ENCODE results near the gene MRPS2.

MRPS2 gene

DNA sequence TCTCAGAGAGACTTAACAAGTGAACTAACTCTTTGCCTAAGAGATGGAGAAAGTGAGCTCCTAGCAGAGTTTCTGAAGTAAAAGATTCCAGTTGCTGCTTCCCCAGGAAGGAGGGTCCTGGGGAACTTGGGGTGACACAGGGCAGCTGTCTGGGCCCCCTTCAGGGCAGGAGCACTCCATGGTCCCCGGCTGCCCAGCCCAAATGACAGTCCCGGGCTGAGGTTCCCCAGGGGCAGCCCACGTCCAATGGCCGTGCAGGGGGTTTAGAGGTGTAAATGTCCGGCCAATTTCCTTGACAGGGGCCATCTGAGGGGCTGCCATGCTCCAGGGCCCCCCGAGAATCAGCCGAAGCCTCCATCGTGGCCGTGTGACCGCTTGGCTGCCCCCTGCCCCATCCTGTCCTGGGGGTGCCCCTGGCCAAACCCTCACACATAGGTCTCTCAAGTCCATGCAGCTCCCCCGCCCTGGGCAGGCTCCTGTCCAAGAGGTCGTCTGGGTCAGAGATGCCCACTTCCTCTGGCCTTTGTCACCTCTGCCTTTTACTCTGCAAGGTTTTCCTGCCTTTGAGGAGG is 26.4 kb upstream of the MRPS2 start:
- no peak overlapping the region for H3K4me3 ChIP-seq (ENCODE audit: control insufficient read depth in 1 of 7, extremely low read depth in 1 of 7, insufficient read depth in 4 of 7, low read depth in 2 of 7, low read length in 6 of 7)
- ChIA-PET CTCF (interaction anchor here (1.2 kb wide), 1 partner anchor 14 kb away, joined by 4 read pairs; no protein-coding TSS in a partner anchor), POLR2A (no interaction called here)
- peaks cover 0 to 6% (median 3%) of the 10 kb centered on the region in 4 experiments for H3K4me1 ChIP-seq (ENCODE audit: control extremely low read depth in 1 of 4, control insufficient read depth in 4 of 4, insufficient read depth in 4 of 4, low read length in 3 of 4)
- WGBS (ENCODE audit: insufficient coverage), result 81% methylated on average over 11 of the region's 12 CpGs
- H3K9me3 ChIP-seq (ENCODE audit: control extremely low read depth in 1 of 5, control insufficient read depth in 4 of 5, insufficient read depth in 2 of 5, low read depth in 1 of 5, low read length in 4 of 5), result no peaks in the 10 kb centered on the region
- DNase-seq, result no peak
- peaks cover 0 to 2% (median 0%) of the 10 kb centered on the region in 5 experiments for H3K27me3 ChIP-seq (replicated peaks in 2 of 5; ENCODE audit: control insufficient read depth in 4 of 5, insufficient read depth in 5 of 5, low read length in 4 of 5)
- no peak overlapping the region for H3K27ac ChIP-seq (ENCODE audit: insufficient read depth in 1 of 2, low read depth in 1 of 2, low read length in 2 of 2, poor library complexity in 1 of 2, severe bottlenecking in 2 of 2)
- no peaks in the 10 kb centered on the region for H3K36me3 ChIP-seq (ENCODE audit: control insufficient read depth in 4 of 4, insufficient read depth in 4 of 4, low read length in 3 of 4)

- no peak overlapping the region for H3K4me3 ChIP-seq (ENCODE audit: control insufficient read depth in 1 of 7, extremely low read depth in 1 of 7, insufficient read depth in 4 of 7, low read depth in 2 of 7, low read length in 6 of 7)
- DNase-seq, result peak; percentile 51 to 75 (median 74)
- peaks cover 0 to 6% (median 3%) of the 10 kb centered on the region in 4 experiments for H3K4me1 ChIP-seq (ENCODE audit: control extremely low read depth in 1 of 4, control insufficient read depth in 4 of 4, insufficient read depth in 4 of 4, low read length in 3 of 4)
- no peaks in the 10 kb centered on the region for H3K36me3 ChIP-seq (ENCODE audit: control insufficient read depth in 4 of 4, insufficient read depth in 4 of 4, low read length in 3 of 4)
- H3K9me3 ChIP-seq (ENCODE audit: control extremely low read depth in 1 of 5, control insufficient read depth in 4 of 5, insufficient read depth in 2 of 5, low read depth in 1 of 5, low read length in 4 of 5), result no peaks in the 10 kb centered on the region
- ChIA-PET POLR2A (interaction anchor here (0.6 kb wide), 1 partner anchor 8 kb away, joined by 4 read pairs; no protein-coding TSS in a partner anchor), CTCF (interaction anchor here (1.2 kb wide), 1 partner anchor 13 kb away, joined by 4 read pairs; no protein-coding TSS in a partner anchor)
- WGBS (ENCODE audit: insufficient coverage), result 14% methylated on average over 11 of the region's 12 CpGs
- peaks cover 0 to 2% (median 0%) of the 10 kb centered on the region in 5 experiments for H3K27me3 ChIP-seq (replicated peaks in 2 of 5; ENCODE audit: control insufficient read depth in 4 of 5, insufficient read depth in 5 of 5, low read length in 4 of 5)
- H3K27ac ChIP-seq (ENCODE audit: insufficient read depth in 1 of 2, low read depth in 1 of 2, low read length in 2 of 2, poor library complexity in 1 of 2, severe bottlenecking in 2 of 2), result no peak overlapping the region
Measured at GRCh38 chr9:135474915-135475314, 25.6 kb upstream of the MRPS2 start.

DNA sequence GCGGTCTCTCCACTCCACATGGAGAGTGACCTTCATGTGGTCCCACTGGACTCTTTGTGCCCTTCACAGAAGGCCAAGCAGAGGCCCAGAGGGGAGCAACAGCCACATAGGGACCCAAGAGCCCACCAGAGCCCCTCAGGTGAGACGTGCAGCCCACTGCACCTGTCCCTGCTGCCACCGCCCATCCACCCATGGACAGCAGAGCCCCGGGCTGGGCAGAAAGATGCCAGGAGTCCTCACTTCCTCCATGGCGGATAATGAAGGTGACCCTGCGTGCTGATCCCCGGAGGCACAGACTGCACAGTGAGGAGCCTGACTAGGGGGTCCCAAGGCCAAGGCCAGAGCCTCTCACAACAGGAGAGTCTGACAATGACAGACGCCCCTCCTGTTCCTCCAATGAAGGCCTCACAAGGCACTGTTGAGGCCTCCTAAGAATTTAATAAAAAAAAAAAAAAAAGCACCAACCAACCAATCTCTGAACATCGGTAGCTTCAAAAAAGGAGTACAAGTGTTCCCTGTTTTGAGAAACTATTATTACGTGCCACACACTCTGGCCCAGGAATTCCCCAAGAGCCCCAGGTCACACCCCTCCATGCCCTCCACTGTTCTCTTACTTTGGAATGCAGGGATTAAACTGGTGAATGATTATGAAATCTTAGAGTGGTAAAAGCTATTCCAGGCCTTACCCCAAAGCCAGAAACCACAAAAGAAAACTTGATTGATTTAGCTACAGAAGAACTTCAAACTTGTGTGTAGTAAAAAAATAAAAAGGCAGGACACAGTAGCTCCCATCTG is 23.7 kb upstream of the MRPS2 start:
- no peaks in the 10 kb centered on the region for H3K9me3 ChIP-seq (ENCODE audit: control extremely low read depth in 1 of 5, control insufficient read depth in 4 of 5, insufficient read depth in 2 of 5, low read depth in 1 of 5, low read length in 4 of 5)
- DNase-seq, result no peak
- peaks cover 0 to 19% (median 15%) of the 10 kb centered on the region in 4 experiments for H3K4me1 ChIP-seq (ENCODE audit: control extremely low read depth in 1 of 4, control insufficient read depth in 4 of 4, insufficient read depth in 4 of 4, low read length in 3 of 4)
- H3K27me3 ChIP-seq (replicated peaks in 2 of 5; ENCODE audit: control insufficient read depth in 4 of 5, insufficient read depth in 5 of 5, low read length in 4 of 5), result peaks cover 0 to 2% (median 0%) of the 10 kb centered on the region in 5 experiments
- no peak overlapping the region for H3K4me3 ChIP-seq (ENCODE audit: control insufficient read depth in 1 of 7, extremely low read depth in 1 of 7, insufficient read depth in 4 of 7, low read depth in 2 of 7, low read length in 6 of 7)
- CTCF ChIA-PET, result no interaction called here
- no peaks in the 10 kb centered on the region for H3K36me3 ChIP-seq (ENCODE audit: control insufficient read depth in 4 of 4, insufficient read depth in 4 of 4, low read length in 3 of 4)
- POLR2A ChIA-PET, result no interaction called here
- H3K27ac ChIP-seq (ENCODE audit: insufficient read depth in 1 of 2, low read depth in 1 of 2, low read length in 2 of 2, poor library complexity in 1 of 2, severe bottlenecking in 2 of 2), result no peak overlapping the region
- 87% methylated on average over 8 of the region's 10 CpGs for WGBS (ENCODE audit: insufficient coverage)

GRCh38 chr9:135478191-135478590 is 22.3 kb upstream of the MRPS2 start:
- Histone ChIP-seq H3K4me3 (ENCODE audit: control insufficient read depth in 1 of 7, extremely low read depth in 1 of 7, insufficient read depth in 4 of 7, low read depth in 2 of 7, low read length in 6 of 7) (no peak overlapping the region), H3K4me1 (ENCODE audit: control extremely low read depth in 1 of 4, control insufficient read depth in 4 of 4, insufficient read depth in 4 of 4, low read length in 3 of 4) (peaks cover 0 to 24% (median 15%) of the 10 kb centered on the region in 4 experiments), H3K27ac (ENCODE audit: insufficient read depth in 1 of 2, low read depth in 1 of 2, low read length in 2 of 2, poor library complexity in 1 of 2, severe bottlenecking in 2 of 2) (no peak overlapping the region), H3K9me3 (ENCODE audit: control extremely low read depth in 1 of 5, control insufficient read depth in 4 of 5, insufficient read depth in 2 of 5, low read depth in 1 of 5, low read length in 4 of 5) (no peaks in the 10 kb centered on the region), H3K27me3 (replicated peaks in 2 of 5; ENCODE audit: control insufficient read depth in 4 of 5, insufficient read depth in 5 of 5, low read length in 4 of 5) (peaks cover 0 to 2% (median 0%) of the 10 kb centered on the region in 5 experiments), H3K36me3 (ENCODE audit: control insufficient read depth in 4 of 4, insufficient read depth in 4 of 4, low read length in 3 of 4) (no peaks in the 10 kb centered on the region)
- no peak for DNase-seq
- ChIA-PET CTCF (interaction anchor here (0.6 to 1.0 kb wide), 2 partner anchors 14 to 27 kb away, joined by 3 to 4 read pairs; no protein-coding TSS in a partner anchor), POLR2A (interaction anchor here (0.7 kb wide), 1 partner anchor 20 kb away, joined by 3 read pairs; no protein-coding TSS in a partner anchor)
- WGBS (ENCODE audit: insufficient coverage), result 95% methylated on average over 10 of the region's 10 CpGs

DNA sequence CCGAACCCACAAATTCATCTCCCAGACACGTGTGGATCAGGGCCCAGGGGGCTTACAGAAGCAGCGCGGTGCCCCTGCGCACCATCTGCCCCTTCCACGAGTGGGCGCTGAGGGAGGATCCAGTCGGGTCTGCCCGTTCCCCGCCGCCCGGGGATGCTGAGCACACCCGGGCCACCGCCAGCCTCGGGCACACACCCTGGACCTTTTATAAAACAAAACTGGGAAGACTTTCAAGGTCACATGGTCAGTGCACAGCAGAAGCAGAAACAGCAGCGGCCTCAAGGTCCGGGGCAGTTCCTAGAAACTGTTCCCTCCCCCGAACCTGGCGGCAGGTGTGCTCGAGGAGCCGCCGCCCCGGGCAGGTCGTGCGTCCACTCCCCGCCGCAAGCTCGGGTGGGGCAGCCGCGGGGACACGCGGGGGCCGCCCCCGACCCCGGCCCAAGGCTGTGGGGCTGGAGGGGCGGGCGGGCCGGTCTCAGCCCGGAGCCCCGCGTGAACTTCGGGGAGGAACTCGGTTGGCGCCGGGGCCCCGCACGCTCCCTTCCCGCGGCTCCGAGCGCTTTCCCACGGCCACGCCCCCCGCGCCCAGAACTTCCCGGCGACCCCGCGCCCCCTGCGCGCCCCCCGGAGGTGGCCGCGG is 21.5 kb upstream of the MRPS2 start:
- H3K36me3 ChIP-seq (ENCODE audit: control insufficient read depth in 4 of 4, insufficient read depth in 4 of 4, low read length in 3 of 4), result peaks cover 2 to 7% (median 6%) of the 10 kb centered on the region in 4 experiments
- DNase-seq, result peak; percentile 54 to 70 (median 54)
- ChIA-PET CTCF (interaction anchor here (1.0 kb wide), 1 partner anchor 26 kb away, joined by 4 read pairs; no protein-coding TSS in a partner anchor), POLR2A (no interaction called here)
- peaks cover 0 to 2% (median 0%) of the 10 kb centered on the region in 5 experiments for H3K27me3 ChIP-seq (replicated peaks in 2 of 5; ENCODE audit: control insufficient read depth in 4 of 5, insufficient read depth in 5 of 5, low read length in 4 of 5)
- no peak overlapping the region for H3K27ac ChIP-seq (ENCODE audit: insufficient read depth in 1 of 2, low read depth in 1 of 2, low read length in 2 of 2, poor library complexity in 1 of 2, severe bottlenecking in 2 of 2)
- H3K4me3 ChIP-seq (ENCODE audit: control insufficient read depth in 1 of 7, extremely low read depth in 1 of 7, insufficient read depth in 4 of 7, low read depth in 2 of 7, low read length in 6 of 7), result peak overlapping the region; percentile 27 to 88 (median 50)
- H3K4me1 ChIP-seq (ENCODE audit: control extremely low read depth in 1 of 4, control insufficient read depth in 4 of 4, insufficient read depth in 4 of 4, low read length in 3 of 4), result peaks cover 0 to 24% (median 15%) of the 10 kb centered on the region in 4 experiments
- 1% methylated on average over 50 of the region's 64 CpGs for WGBS (ENCODE audit: insufficient coverage)
- no peaks in the 10 kb centered on the region for H3K9me3 ChIP-seq (ENCODE audit: control extremely low read depth in 1 of 5, control insufficient read depth in 4 of 5, insufficient read depth in 2 of 5, low read depth in 1 of 5, low read length in 4 of 5)

- Histone ChIP-seq H3K27ac (ENCODE audit: insufficient read depth in 1 of 2, low read depth in 1 of 2, low read length in 2 of 2, poor library complexity in 1 of 2, severe bottlenecking in 2 of 2) (no peak within 1 kb of the TSS), H3K4me3 (ENCODE audit: control insufficient read depth in 1 of 7, extremely low read depth in 1 of 7, insufficient read depth in 4 of 7, low read depth in 2 of 7, low read length in 6 of 7) (peak within 1 kb of the TSS; percentile 70 to 90 (median 81)), H3K36me3 (ENCODE audit: control insufficient read depth in 4 of 4, insufficient read depth in 4 of 4, low read length in 3 of 4) (peaks cover 4 to 12% (median 11%) of the 10 kb centered on the region in 4 experiments), H3K27me3 (replicated peaks in 2 of 5; ENCODE audit: control insufficient read depth in 4 of 5, insufficient read depth in 5 of 5, low read length in 4 of 5) (peaks cover 0 to 2% (median 0%) of the 10 kb centered on the region in 5 experiments), H3K4me1 (ENCODE audit: control extremely low read depth in 1 of 4, control insufficient read depth in 4 of 4, insufficient read depth in 4 of 4, low read length in 3 of 4) (peaks cover 0 to 24% (median 15%) of the 10 kb centered on the region in 4 experiments), H3K9me3 (ENCODE audit: control extremely low read depth in 1 of 5, control insufficient read depth in 4 of 5, insufficient read depth in 2 of 5, low read depth in 1 of 5, low read length in 4 of 5) (no peaks in the 10 kb centered on the region)
- CTCF ChIA-PET, result no interaction called here
- WGBS (ENCODE audit: insufficient coverage), result 0% methylated on average over 26 of the region's 103 CpGs
- DNase-seq, result no peak
- POLR2A ChIA-PET, result no interaction called here
Measured at GRCh38 chr9:135479469-135480052, 20.9 kb upstream of the MRPS2 start, which contains the start of gene PPP1R26. PPP1R26 (plus strand) TSS chr9:135479782; CDS start chr9:135484511, 4,729 bp downstream.

Measured in common myeloid progenitor, CD34-positive (primary cell).